H1 (cell line): ENCODE data around the gene CX3CR1. TPM values are rescaled to one million over a fixed set of nuclear protein-coding genes. Genes with fewer than 3 reads are reported as not detected.

ENCODE experiments used
- CTCF ChIA-PET: fragments of 300-600 bp; sonication (Branson Sonifier 250); formaldehyde crosslinking; loops from one replicate; lab custom pipeline; 2021; ENCODE audit not compliant: partially characterized antibody; lab: Charles Lee
- POLR2A ChIA-PET: fragments of 300-600 bp; sonication (Branson Sonifier 250); formaldehyde crosslinking; loops from one replicate; lab custom pipeline; 2021; ENCODE audit warnings: inconsistent platforms; ENCODE audit not compliant: partially characterized antibody; lab: Charles Lee
- DNase-seq, 2 experiments: peaks; one replicate each; pipeline versions ENCODE4 v3.0.0 to v3.0.0-alpha.2; 2010 to 2022; ENCODE audit warnings: low spot score in 2 of 2, low read depth in 1 of 2, mixed read lengths in 1 of 2
- FAIRE-seq: peaks from 2 replicates; lab custom pipeline; 2011; peaks lifted over from hg19 to GRCh38; lab: Jason Lieb, UNC
- H2AFZ ChIP-seq: 2 replicates; pipeline ENCODE4 v1.8.1; 2012; ENCODE audit warnings: low read length, inconsistent platforms
- H2AK5ac ChIP-seq: 2 replicates; pipeline ENCODE4 v1.6.1; 2013; ENCODE audit warnings: low read depth, low read length
- H2BK120ac ChIP-seq: replicated peaks from 2 replicates; pipeline ENCODE3; 2013; ENCODE audit warnings: low read depth, low read length, inconsistent platforms
- H2BK12ac ChIP-seq: 2 replicates; pipeline ENCODE4 v1.6.1; 2013; ENCODE audit warnings: low read depth, low read length
- H2BK15ac ChIP-seq: 2 replicates; pipeline ENCODE4 v1.6.1; 2013; ENCODE audit warnings: low read length
- H2BK20ac ChIP-seq: 2 replicates; pipeline ENCODE4 v1.6.1; 2013; ENCODE audit warnings: low read length
- H2BK5ac ChIP-seq: 2 replicates; pipeline ENCODE4 v1.6.1; 2013; ENCODE audit warnings: low read depth, low read length
- H3K14ac ChIP-seq: 2 replicates; pipeline ENCODE4 v1.6.1; 2013; ENCODE audit warnings: inconsistent platforms; ENCODE audit not compliant: insufficient read length
- H3K18ac ChIP-seq: 2 replicates; pipeline ENCODE4 v1.6.1; 2013; ENCODE audit warnings: low read length; ENCODE audit errors: extremely low read depth
- H3K23ac ChIP-seq: 2 replicates; pipeline ENCODE4 v1.6.1; 2013; ENCODE audit warnings: inconsistent platforms; ENCODE audit not compliant: insufficient read length
- H3K23me2 ChIP-seq: 2 replicates; pipeline ENCODE4 v1.6.1; 2013; ENCODE audit warnings: low read depth, low read length
- H3K27ac ChIP-seq: 2 replicates; pipeline ENCODE4 v1.6.1; 2011; ENCODE audit warnings: low read depth, low read length, inconsistent platforms
- H3K27me3 ChIP-seq, 4 experiments: replicated peaks in 1 of 4; 1 replicate in 1 of 4; 2 replicates in 3 of 4; pipeline versions ENCODE4 v1.6.1 to v1.8.1; 2011 to 2013; ENCODE audit warnings: low read length in 3 of 4, mild to moderate bottlenecking in 3 of 4, inconsistent platforms in 2 of 4, mixed read lengths in 2 of 4, moderate library complexity in 1 of 4; ENCODE audit not compliant: control insufficient read depth in 3 of 4, insufficient read depth in 3 of 4; ENCODE audit errors: extremely low read depth in 1 of 4
- H3K36me3 ChIP-seq, 4 experiments: 2 replicates each; pipeline versions ENCODE4 v1.6.1 to v1.8.1; 2011 to 2013; ENCODE audit warnings: mild to moderate bottlenecking in 4 of 4, low read length in 3 of 4, moderate library complexity in 2 of 4, control low read depth in 1 of 4, inconsistent platforms in 1 of 4; ENCODE audit not compliant: insufficient read depth in 4 of 4, control insufficient read depth in 2 of 4
- H3K4ac ChIP-seq: replicated peaks from 2 replicates; pipeline ENCODE3; 2013; ENCODE audit warnings: low read length, low read depth, mixed read lengths, inconsistent platforms; ENCODE audit not compliant: insufficient read length
- H3K4me1 ChIP-seq, 4 experiments: replicated peaks in 1 of 4; 1 replicate in 1 of 4; 2 replicates in 3 of 4; pipeline versions ENCODE4 v1.6.1 to v1.8.1; 2011 to 2013; ENCODE audit warnings: low read length in 3 of 4, inconsistent platforms in 2 of 4, mixed read lengths in 1 of 4; ENCODE audit not compliant: insufficient read depth in 4 of 4, control insufficient read depth in 3 of 4
- H3K4me2 ChIP-seq, 2 experiments: 2 replicates each; pipeline versions ENCODE4 v1.6.1 to v1.8.1; 2011 to 2013; ENCODE audit warnings: low read depth in 2 of 2, low read length in 2 of 2, control low read depth in 1 of 2, inconsistent platforms in 1 of 2, mild to moderate bottlenecking in 1 of 2; ENCODE audit not compliant: insufficient read depth in 1 of 2
- H3K4me3 ChIP-seq, 4 experiments: fragments of 200-600, 300-600 bp in 1 of 4; sonication (generic), shearing (Covaris generic), sonication (Bioruptor Twin) in 1 of 4; 2 replicates each; pipeline versions ENCODE4 v1.5.1 to v1.8.1; 2011 to 2016; ENCODE audit warnings: low read length in 4 of 4, low read depth in 3 of 4, control low read depth in 2 of 4, inconsistent platforms in 2 of 4, mild to moderate bottlenecking in 2 of 4, mixed read lengths in 1 of 4, moderate library complexity in 1 of 4; ENCODE audit not compliant: insufficient read depth in 2 of 4; ENCODE audit errors: extremely low read depth in 1 of 4
- H3K56ac ChIP-seq: replicated peaks from 2 replicates; pipeline ENCODE3; 2013; ENCODE audit warnings: low read depth, mild to moderate bottlenecking, mixed read lengths, low read length, inconsistent platforms; ENCODE audit not compliant: insufficient read length
- H3K79me1 ChIP-seq: 2 replicates; pipeline ENCODE4 v1.6.1; 2013; ENCODE audit warnings: low read depth, low read length, control low read depth
- H3K79me2 ChIP-seq, 2 experiments: 2 replicates each; pipeline versions ENCODE4 v1.6.1 to v1.8.1; 2012 to 2013; ENCODE audit warnings: low read length in 2 of 2, mild to moderate bottlenecking in 2 of 2, inconsistent platforms in 1 of 2; ENCODE audit not compliant: insufficient read depth in 2 of 2, control insufficient read depth in 1 of 2
- H3K9ac ChIP-seq, 4 experiments: replicated peaks in 1 of 4; 1 replicate in 1 of 4; 2 replicates in 3 of 4; pipeline versions ENCODE4 v1.6.1 to v1.8.1; 2011 to 2013; ENCODE audit warnings: low read depth in 3 of 4, low read length in 3 of 4, control low read depth in 2 of 4, mild to moderate bottlenecking in 2 of 4, moderate library complexity in 2 of 4, inconsistent platforms in 1 of 4; ENCODE audit errors: extremely low read depth in 1 of 4
- H3K9me3 ChIP-seq, 2 experiments: 2 replicates each; pipeline versions ENCODE4 v1.6.1 to v1.8.1; 2012 to 2013; ENCODE audit warnings: mild to moderate bottlenecking in 2 of 2, moderate library complexity in 2 of 2, control low read depth in 1 of 2, inconsistent platforms in 1 of 2, low read depth in 1 of 2, low read length in 1 of 2, mixed read lengths in 1 of 2; ENCODE audit not compliant: insufficient read depth in 2 of 2
- H4K20me1 ChIP-seq, 2 experiments: replicated peaks in 1 of 2; 2 replicates each; pipeline versions ENCODE3 to v1.8.1; 2011 to 2013; ENCODE audit warnings: inconsistent platforms in 2 of 2, low read length in 2 of 2, mild to moderate bottlenecking in 1 of 2; ENCODE audit not compliant: insufficient read depth in 2 of 2, control insufficient read depth in 1 of 2
- H4K5ac ChIP-seq: 2 replicates; pipeline ENCODE4 v1.6.1; 2013; ENCODE audit warnings: low read length, low read depth, mixed read lengths, inconsistent platforms; ENCODE audit not compliant: insufficient read length
- H4K8ac ChIP-seq: 2 replicates; pipeline ENCODE4 v1.8.0; 2013; ENCODE audit warnings: mild to moderate bottlenecking, moderate library complexity, low read length, inconsistent platforms; ENCODE audit not compliant: insufficient read depth; ENCODE audit errors: extremely low read depth
- H4K91ac ChIP-seq: replicated peaks from 2 replicates; pipeline ENCODE3; 2013; ENCODE audit warnings: low read length, mixed read lengths, inconsistent platforms; ENCODE audit not compliant: insufficient read length
- BRCA1 ChIP-seq: IDR thresholded peaks from 2 replicates; pipeline ENCODE4 v1.6.1; 2012; ENCODE audit warnings: low read depth, low read length, improper control_type of control experiment
- CREB1 ChIP-seq: IDR thresholded peaks from 2 replicates; pipeline ENCODE4 v1.6.1; 2012; ENCODE audit warnings: inconsistent platforms
- EGR1 ChIP-seq: IDR thresholded peaks from 2 replicates; pipeline ENCODE4 v1.6.1; 2011; ENCODE audit warnings: low read depth, low read length, borderline replicate concordance
- HDAC2 ChIP-seq, 2 experiments: fragments of 300-600 bp in 1 of 2; sonication (generic) in 1 of 2; IDR thresholded peaks; 2 replicates each; pipeline ENCODE4 v1.6.1; 2011 to 2012; ENCODE audit warnings: low read depth in 2 of 2, low read length in 2 of 2, mild to moderate bottlenecking in 2 of 2, moderate library complexity in 2 of 2, borderline replicate concordance in 1 of 2, inconsistent platforms in 1 of 2
- POLR2A ChIP-seq, 2 experiments: IDR thresholded peaks; 1 replicate in 1 of 2; 2 replicates in 1 of 2; pipeline ENCODE4 v1.6.1; 2011; ENCODE audit warnings: low read depth in 2 of 2, low read length in 2 of 2, mild to moderate bottlenecking in 2 of 2; ENCODE audit errors: control extremely low read depth in 1 of 2
- RNF2 ChIP-seq: fragments of 200-900, 300-1000 bp; sonication (generic); IDR thresholded peaks from 2 replicates; pipeline ENCODE4 v1.7.1; 2016; ENCODE audit warnings: borderline replicate concordance, low read depth, mild to moderate bottlenecking, antibody characterized with exemption, low read length; ENCODE audit not compliant: poor library complexity, severe bottlenecking; ENCODE audit errors: missing control alignments
- RXRA ChIP-seq: IDR thresholded peaks from 2 replicates; pipeline ENCODE4 v1.6.1; 2011; ENCODE audit warnings: low read depth, mild to moderate bottlenecking, low read length, moderate library complexity; ENCODE audit not compliant: insufficient read depth
- SAP30 ChIP-seq: fragments of 300-600 bp; sonication (generic); IDR thresholded peaks from 2 replicates; pipeline ENCODE4 v1.7.1; 2012; ENCODE audit warnings: low read length, moderate library complexity, mild to moderate bottlenecking, inconsistent platforms; ENCODE audit not compliant: insufficient read depth, insufficient replicate concordance
- SIN3A ChIP-seq, 2 experiments: IDR thresholded peaks in 1 of 2; conservative IDR thresholded peaks in 1 of 2; 2 replicates each; pipeline ENCODE4 v1.6.1; 2011 to 2012; ENCODE audit warnings: low read length in 2 of 2, improper control_type of control experiment in 1 of 2, low read depth in 1 of 2, mild to moderate bottlenecking in 1 of 2
- TCF12 ChIP-seq: IDR thresholded peaks from 2 replicates; pipeline ENCODE4 v1.6.1; 2011; ENCODE audit warnings: low read depth, mild to moderate bottlenecking, low read length
- YY1 ChIP-seq: IDR thresholded peaks from 2 replicates; pipeline ENCODE4 v1.6.1; 2011; ENCODE audit warnings: low read depth, mild to moderate bottlenecking, low read length
- WGBS, 2 experiments: shearing (Covaris generic) in 1 of 2; methylation state at CpG; one replicate each; pipeline versions ENCODE4 v1.1.6 to v1.1.7; 2013 to 2015; ENCODE audit warnings: low lambda C conversion rate in 2 of 2, mixed read lengths in 2 of 2, inconsistent platforms in 1 of 2, low coverage in 1 of 2, missing lambda C conversion rate in 1 of 2; ENCODE audit not compliant: insufficient replicate concordance in 2 of 2, insufficient coverage in 1 of 2, insufficient read length in 1 of 2; ENCODE audit errors: extremely low coverage in 1 of 2, missing lambda C conversion rate in 1 of 2; 5-methylcytosine and 5-hydroxymethylcytosine counted together
- polyA plus RNA-seq, 7 experiments: library from polyadenylated mRNA; depleted of rRNA in 3 of 7; stranded (reverse) in 5 of 7; unstranded in 2 of 7; fragments of >200 nt in 5 of 7; fragments of 200-250 nt in 2 of 7; gene quantifications; 1 replicate in 5 of 7; 2 replicates in 1 of 7; 4 replicates in 1 of 7; pipeline versions ENCODE4 v1.2.1 to v1.2.3, GENCODE V29; 2011 to 2013; ENCODE audit warnings: missing spikeins in 2 of 7, mixed read lengths in 2 of 7
- total RNA-seq: library from RNA; stranded (reverse); fragmentation: NEBNext Ultra II Directional; extraction: Animal tissue kit (Norgen Biotek cat#: 25700); gene quantifications from 2 replicates; pipeline ENCODE4 v1.2.1, GENCODE V29; 2021
- TF ChIP-seq, protein P1 (sequence below): IDR thresholded peaks from 2 replicates; pipeline ENCODE4 v1.6.1; 2012; ENCODE audit warnings: inconsistent platforms
- TF ChIP-seq, protein P2 (sequence below): IDR thresholded peaks from 2 replicates; pipeline ENCODE4 v1.6.1; 2011; ENCODE audit warnings: low read depth, mild to moderate bottlenecking, low read length; ENCODE audit not compliant: insufficient read depth

The CX3CR1 gene
- total and polyA plus RNA-seq, 2 of the 8 experiments (the other 6 are each of a cell fraction or from before 2014, with no cell fraction given): 0.08 TPM; not detected in 1

DNA sequence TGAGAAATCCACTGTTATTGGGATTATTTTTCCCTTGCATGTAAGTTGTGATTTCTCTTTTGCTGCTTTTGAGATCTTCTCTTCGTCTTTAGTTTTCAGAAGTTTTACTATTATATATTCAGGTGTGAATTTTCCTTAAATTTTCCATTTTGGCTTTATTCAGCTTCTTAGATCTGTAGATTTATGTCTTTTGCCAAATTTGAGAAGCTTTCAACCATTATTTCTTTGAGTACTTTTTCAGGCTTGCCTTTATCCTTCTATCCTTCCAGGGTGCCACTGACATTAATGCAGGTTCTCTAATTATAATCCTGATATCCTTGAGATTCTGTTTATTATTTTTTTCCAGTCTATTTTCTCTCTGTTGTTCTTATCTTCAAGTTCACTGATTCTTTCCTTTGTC is 49.4 kb downstream of the CX3CR1 start:
- no peaks in the 10 kb centered on the region for H4K20me1 ChIP-seq
- H3K9ac ChIP-seq: no peak overlapping the region
- no peak overlapping the region for H3K4ac ChIP-seq
- no peak overlapping the region for H3K14ac ChIP-seq
- no peak overlapping the region for H3K4me3 ChIP-seq
- no peak overlapping the region for H3K18ac ChIP-seq
- no peaks in the 10 kb centered on the region for H3K9me3 ChIP-seq
- no peak overlapping the region for H3K4me2 ChIP-seq
- H2AFZ ChIP-seq: no peak overlapping the region
- no peak overlapping the region for H3K56ac ChIP-seq
- FAIRE-seq (no peak), DNase-seq (no peak)
- no peak overlapping the region for H3K27ac ChIP-seq
- no peak overlapping the region for H2BK12ac ChIP-seq
- H3K36me3 ChIP-seq: no peaks in the 10 kb centered on the region
- POLR2A ChIA-PET: no interaction called here
- no peaks in the 10 kb centered on the region for H3K27me3 ChIP-seq
- no peak overlapping the region for H2BK120ac ChIP-seq
- H2BK5ac ChIP-seq: no peak overlapping the region
- H3K79me1 ChIP-seq: no peaks in the 10 kb centered on the region
- CTCF ChIA-PET: interaction anchor here (1.6 kb wide), 1 partner anchor 104 kb away, joined by 5 read pairs; no protein-coding TSS in a partner anchor
- no peak overlapping the region for H4K91ac ChIP-seq
- H2BK15ac ChIP-seq: no peak overlapping the region
- H3K4me1 ChIP-seq: no peaks in the 10 kb centered on the region
- no peak overlapping the region for H4K5ac ChIP-seq
- no peak overlapping the region for H2BK20ac ChIP-seq
- no peaks in the 10 kb centered on the region for H3K79me2 ChIP-seq
- H4K8ac ChIP-seq: no peak overlapping the region
- H3K23me2 ChIP-seq: 0 out of 2 replicates have a peak, but pooled peaks cover 1% of the 10 kb centered on the region
- H2AK5ac ChIP-seq: no peak overlapping the region
- WGBS, 2 experiments: 84% methylated on average over 1 of the region's 1 CpG; no CpG with 5 or more reads in 1 of the 2 experiments
- no peak overlapping the region for H3K23ac ChIP-seq
- TF ChIP-seq SAP30 (no peak), POLR2A (IDR thresholded peaks at IDR 0.05; ENCODE audit: control extremely low read depth in 1 of 2, low read depth in 2 of 2, low read length in 2 of 2) (no peak), HDAC2 (IDR thresholded peaks at IDR 0.05; ENCODE audit: borderline replicate concordance in 1 of 2, low read depth in 2 of 2, low read length in 2 of 2) (no peak), BRCA1 (no peak), SIN3A (conservative IDR thresholded peaks at IDR 0.05 in 1 of 2, IDR thresholded peaks at IDR 0.05 in 1 of 2; ENCODE audit: low read depth in 1 of 2, low read length in 2 of 2) (no peak), TCF12 (no peak), YY1 (no peak), RXRA (no peak), RNF2 (no peak), EGR1 (no peak), CREB1 (no peak)
- TF ChIP-seq, protein P1, sequence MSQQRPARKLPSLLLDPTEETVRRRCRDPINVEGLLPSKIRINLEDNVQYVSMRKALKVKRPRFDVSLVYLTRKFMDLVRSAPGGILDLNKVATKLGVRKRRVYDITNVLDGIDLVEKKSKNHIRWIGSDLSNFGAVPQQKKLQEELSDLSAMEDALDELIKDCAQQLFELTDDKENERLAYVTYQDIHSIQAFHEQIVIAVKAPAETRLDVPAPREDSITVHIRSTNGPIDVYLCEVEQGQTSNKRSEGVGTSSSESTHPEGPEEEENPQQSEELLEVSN: no peak
- TF ChIP-seq, protein P2, sequence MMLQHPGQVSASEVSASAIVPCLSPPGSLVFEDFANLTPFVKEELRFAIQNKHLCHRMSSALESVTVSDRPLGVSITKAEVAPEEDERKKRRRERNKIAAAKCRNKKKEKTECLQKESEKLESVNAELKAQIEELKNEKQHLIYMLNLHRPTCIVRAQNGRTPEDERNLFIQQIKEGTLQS: no peak
